Measurements from ENCODE around the gene IL17REL. TPM values are rescaled to one million over a fixed set of nuclear protein-coding genes. Genes with fewer than 3 reads are reported as not detected.

IL17REL gene
- total and polyA plus RNA-seq, 12 donors: not detected

GRCh38 chr22:49960159-49961004 is 52.2 kb downstream of the IL17REL start, which contains the start of gene PIM3:
Gene PIM3 (plus strand): TSS chr22:49960772. CDS start chr22:49960948, 176 bp downstream.
- intact Hi-C loops (cut with DNase I): no loop called here
- peak; percentile 94 to 97 (median 96) for DNase-seq
- TF ChIP-seq CTCF (IDR thresholded peaks at IDR 0.05): peak in 1 of 6 experiments; percentile 17
- TF ChIP-seq POLR2A (IDR thresholded peaks at IDR 0.05): peak; percentile 86 to 97
- 0% methylated on average over 116 to 137 of the region's 137 CpGs; no CpG with 5 or more reads in 2 of the 4 donors for WGBS, 4 donors
- H3K4me3 ChIP-seq: peak within 1 kb of the TSS; percentile 48 to 99 (median 76)
- H3K36me3 ChIP-seq (replicated peaks in 1 of 2): peaks cover 0 to 18% of the 10 kb centered on the region in 2 donors
- H3K9me3 ChIP-seq (replicated peaks in 1 of 3): no peaks in the 10 kb centered on the region
- peak within 1 kb of the TSS; percentile 60 to 100 (median 94) for H3K27ac ChIP-seq
- H3K4me1 ChIP-seq (replicated peaks in 1 of 2): peaks cover 30 to 38% of the 10 kb centered on the region in 2 donors
- H3K27me3 ChIP-seq: no peaks in the 10 kb centered on the region

GRCh38 chr22:49959782-49960158 is 52.8 kb downstream of the IL17REL start:
- intact Hi-C loops (cut with DNase I): no loop called here
- H3K36me3 ChIP-seq (replicated peaks in 1 of 2): peaks cover 0 to 18% of the 10 kb centered on the region in 2 donors
- no peaks in the 10 kb centered on the region for H3K27me3 ChIP-seq
- peak overlapping the region; percentile 54 to 100 (median 94) for H3K27ac ChIP-seq
- DNase-seq: peak in 3 of 7 donors; percentile 51 to 74 (median 62)
- no peaks in the 10 kb centered on the region for H3K9me3 ChIP-seq (replicated peaks in 1 of 3)
- TF ChIP-seq CTCF (IDR thresholded peaks at IDR 0.05) (peak in 1 of 6 experiments; percentile 29), POLR2A (IDR thresholded peaks at IDR 0.05) (no peak)
- H3K4me1 ChIP-seq (replicated peaks in 1 of 2): peaks cover 27 to 32% of the 10 kb centered on the region in 2 donors
- peak overlapping the region in 2 of 4 donors; percentile 28 to 99 for H3K4me3 ChIP-seq
- 8 to 39% (median 12%) methylated on average over 5 to 21 of the region's 21 CpGs; no CpG with 5 or more reads in 1 of the 4 donors for WGBS, 4 donors

- intact Hi-C loops (cut with DNase I): no loop called here
- WGBS, 4 donors: 76 to 90% (median 84%) methylated on average over 12 to 29 of the region's 29 CpGs
- peak overlapping the region in 1 of 4 donors; percentile 99 for H3K4me3 ChIP-seq
- TF ChIP-seq CTCF (IDR thresholded peaks at IDR 0.05): no peak
- TF ChIP-seq POLR2A (IDR thresholded peaks at IDR 0.05): no peak
- H3K27ac ChIP-seq: peak overlapping the region in 4 of 5 donors; percentile 92 to 100 (median 95)
- no peaks in the 10 kb centered on the region for H3K9me3 ChIP-seq (replicated peaks in 1 of 3)
- peaks cover 21 to 30% of the 10 kb centered on the region in 2 donors for H3K4me1 ChIP-seq (replicated peaks in 1 of 2)
- peak in 5 of 7 donors; percentile 30 to 65 (median 50) for DNase-seq
- peaks cover 0 to 17% of the 10 kb centered on the region in 2 donors for H3K36me3 ChIP-seq (replicated peaks in 1 of 2)
- no peaks in the 10 kb centered on the region for H3K27me3 ChIP-seq
Observed at GRCh38 chr22:49958931-49959781, 53.4 kb downstream of the IL17REL start.

Data from adrenal gland (tissue), 12 donors.